ENCODE measurements around the gene TPRN. TPM values are rescaled to one million over a fixed set of nuclear protein-coding genes. Genes with fewer than 3 reads are reported as not detected.
A peak's percentile ranks its signal among the peaks of the same experiment; 100 is the strongest.

TPRN gene
- total and polyA plus RNA-seq, 8 donors, result 48.7 to 110 (median 67.2) TPM

DNA sequence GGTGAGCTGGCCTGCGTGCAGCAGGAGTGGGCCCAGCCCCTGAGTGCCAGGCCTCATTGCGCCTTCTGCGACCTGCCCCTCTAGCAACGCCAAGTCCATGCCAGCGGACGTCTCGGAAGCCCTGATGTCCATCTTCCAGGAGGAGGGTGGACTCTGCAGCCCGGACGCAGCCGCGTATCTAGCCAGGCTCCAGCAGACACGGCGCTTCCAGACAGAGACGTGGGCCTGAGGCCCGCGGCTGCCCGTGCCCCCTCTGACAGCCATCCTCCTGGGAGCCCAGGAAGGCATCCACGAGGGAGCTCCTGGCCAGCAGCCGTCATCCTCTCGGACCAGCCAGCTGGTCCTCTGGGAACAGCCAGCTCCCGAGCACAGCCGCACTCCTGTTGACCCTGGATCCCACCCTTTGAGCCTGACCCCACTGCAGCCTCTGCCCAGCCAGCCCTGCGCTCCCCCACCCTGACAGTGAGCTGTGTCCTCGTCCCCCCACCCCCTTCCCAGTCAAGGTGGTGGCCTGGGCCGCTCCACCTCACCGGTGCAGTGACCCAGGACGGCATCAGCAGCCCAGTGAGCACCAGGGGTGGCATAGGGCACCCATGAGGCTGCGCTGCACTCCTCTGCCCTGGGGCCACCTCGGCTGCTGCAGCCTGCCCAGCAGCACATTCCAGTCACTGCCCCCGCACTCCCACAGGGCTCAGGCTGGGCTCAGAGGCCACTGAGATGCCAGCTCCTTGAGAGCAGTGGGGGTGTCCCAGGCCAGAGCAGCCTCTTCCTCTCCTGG is 15.8 kb upstream of the TPRN start:
- peak in 1 of 6 donors; percentile 47 for DNase-seq
- ATAC-seq, result no peak

DNA sequence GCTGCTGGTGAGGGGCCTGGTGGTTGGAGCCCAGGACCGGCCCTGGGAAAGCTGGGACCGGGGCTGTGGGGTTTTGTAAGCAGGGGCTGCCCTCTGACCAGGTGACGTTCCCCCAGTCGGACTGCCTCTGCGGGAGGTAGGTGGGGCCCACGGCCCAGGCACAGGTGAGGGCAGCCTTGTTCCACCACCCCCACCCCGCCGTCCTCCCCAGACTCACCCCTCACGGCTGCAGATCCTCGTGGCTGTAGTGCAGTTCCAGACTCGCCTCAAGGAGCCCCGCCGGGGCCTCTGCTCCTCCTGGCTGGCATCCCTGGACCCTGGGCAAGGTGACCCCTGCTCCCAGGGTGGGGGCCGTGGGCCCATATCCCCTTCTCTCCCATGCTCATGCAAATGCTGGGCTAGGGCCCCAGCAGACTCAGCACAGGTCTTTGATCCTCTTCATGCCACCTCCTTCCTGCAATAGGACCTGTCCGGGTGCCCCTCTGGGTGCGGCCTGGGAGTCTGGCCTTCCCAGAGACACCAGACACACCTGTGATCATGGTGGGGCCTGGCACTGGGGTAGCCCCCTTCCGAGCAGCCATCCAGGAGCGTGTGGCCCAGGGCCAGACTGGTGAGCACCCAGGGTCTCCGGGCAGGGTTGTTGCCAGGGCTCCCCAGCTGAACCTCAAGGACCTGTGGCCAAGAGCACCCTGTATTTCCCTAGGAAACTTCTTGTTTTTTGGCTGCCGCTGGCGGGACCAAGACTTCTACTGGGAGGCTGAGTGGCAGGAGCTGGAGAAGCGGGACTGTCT is 14.8 kb upstream of the TPRN start:
- DNase-seq (peak in 1 of 6 donors; percentile 51), FAIRE-seq (no peak), ATAC-seq (no peak)
- Histone ChIP-seq H3K4me1 (peaks cover 0 to 5% (median 0%) of the 10 kb centered on the region in 3 donors), H3K9me3 (no peaks in the 10 kb centered on the region), H3K36me3 (no peaks in the 10 kb centered on the region), H3K27ac (no peak overlapping the region), H3K27me3 (no peaks in the 10 kb centered on the region), H3K4me3 (no peak overlapping the region)
- intact Hi-C loops (cut with DNase I), result no loop called here
- TF ChIP-seq, protein P1, sequence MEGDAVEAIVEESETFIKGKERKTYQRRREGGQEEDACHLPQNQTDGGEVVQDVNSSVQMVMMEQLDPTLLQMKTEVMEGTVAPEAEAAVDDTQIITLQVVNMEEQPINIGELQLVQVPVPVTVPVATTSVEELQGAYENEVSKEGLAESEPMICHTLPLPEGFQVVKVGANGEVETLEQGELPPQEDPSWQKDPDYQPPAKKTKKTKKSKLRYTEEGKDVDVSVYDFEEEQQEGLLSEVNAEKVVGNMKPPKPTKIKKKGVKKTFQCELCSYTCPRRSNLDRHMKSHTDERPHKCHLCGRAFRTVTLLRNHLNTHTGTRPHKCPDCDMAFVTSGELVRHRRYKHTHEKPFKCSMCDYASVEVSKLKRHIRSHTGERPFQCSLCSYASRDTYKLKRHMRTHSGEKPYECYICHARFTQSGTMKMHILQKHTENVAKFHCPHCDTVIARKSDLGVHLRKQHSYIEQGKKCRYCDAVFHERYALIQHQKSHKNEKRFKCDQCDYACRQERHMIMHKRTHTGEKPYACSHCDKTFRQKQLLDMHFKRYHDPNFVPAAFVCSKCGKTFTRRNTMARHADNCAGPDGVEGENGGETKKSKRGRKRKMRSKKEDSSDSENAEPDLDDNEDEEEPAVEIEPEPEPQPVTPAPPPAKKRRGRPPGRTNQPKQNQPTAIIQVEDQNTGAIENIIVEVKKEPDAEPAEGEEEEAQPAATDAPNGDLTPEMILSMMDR (IDR thresholded peaks at IDR 0.05), result no peak
- WGBS, 2 donors, result 91 to 94% methylated on average over 22 of the region's 22 CpGs

More for the DNA sequence above, 15.8 kb upstream of the TPRN start:
- Histone ChIP-seq H3K4me3 (peak overlapping the region in 1 of 4 donors; percentile 46), H3K4me1 (peaks cover 0 to 5% (median 0%) of the 10 kb centered on the region in 3 donors), H3K36me3 (no peaks in the 10 kb centered on the region), H3K27ac (peak overlapping the region in 1 of 4 donors; percentile 73), H3K9me3 (no peaks in the 10 kb centered on the region), H3K27me3 (no peaks in the 10 kb centered on the region)
- 92 to 93% methylated on average over 30 of the region's 30 CpGs for WGBS, 2 donors
- intact Hi-C loops (cut with DNase I), result no loop called here
- FAIRE-seq, result no peak
- TF ChIP-seq, protein P1 (IDR thresholded peaks at IDR 0.05), result no peak

DNA sequence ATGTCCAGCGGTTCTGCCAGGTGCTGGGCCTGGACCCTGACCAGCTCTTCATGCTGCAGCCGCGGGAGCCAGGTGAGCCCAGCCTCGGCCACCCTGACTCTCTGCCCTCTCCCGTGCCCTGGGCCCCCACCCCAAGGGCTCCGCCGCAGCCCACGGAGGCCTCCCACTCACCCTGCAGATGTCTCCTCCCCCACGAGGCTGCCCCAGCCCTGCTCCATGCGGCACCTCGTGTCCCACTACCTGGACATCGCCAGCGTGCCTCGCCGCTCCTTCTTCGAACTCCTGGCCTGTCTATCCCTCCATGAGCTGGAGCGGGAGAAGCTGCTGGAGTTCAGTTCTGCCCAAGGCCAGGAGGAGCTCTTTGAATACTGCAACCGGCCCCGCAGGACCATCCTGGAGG is 14.1 kb upstream of the TPRN start:
- H3K4me1 ChIP-seq, result peaks cover 0 to 5% (median 0%) of the 10 kb centered on the region in 3 donors
- H3K27me3 ChIP-seq, result no peaks in the 10 kb centered on the region
- no peak overlapping the region for H3K4me3 ChIP-seq
- H3K9me3 ChIP-seq, result no peaks in the 10 kb centered on the region
- 91 to 97% methylated on average over 19 of the region's 19 CpGs for WGBS, 2 donors
- intact Hi-C loops (cut with DNase I), result no loop called here
- ATAC-seq, result no peak
- no peaks in the 10 kb centered on the region for H3K36me3 ChIP-seq
- DNase-seq, result peak in 1 of 6 donors; percentile 33
- TF ChIP-seq, protein P1 (IDR thresholded peaks at IDR 0.05), result no peak
- no peak for FAIRE-seq
- H3K27ac ChIP-seq, result no peak overlapping the region

DNA sequence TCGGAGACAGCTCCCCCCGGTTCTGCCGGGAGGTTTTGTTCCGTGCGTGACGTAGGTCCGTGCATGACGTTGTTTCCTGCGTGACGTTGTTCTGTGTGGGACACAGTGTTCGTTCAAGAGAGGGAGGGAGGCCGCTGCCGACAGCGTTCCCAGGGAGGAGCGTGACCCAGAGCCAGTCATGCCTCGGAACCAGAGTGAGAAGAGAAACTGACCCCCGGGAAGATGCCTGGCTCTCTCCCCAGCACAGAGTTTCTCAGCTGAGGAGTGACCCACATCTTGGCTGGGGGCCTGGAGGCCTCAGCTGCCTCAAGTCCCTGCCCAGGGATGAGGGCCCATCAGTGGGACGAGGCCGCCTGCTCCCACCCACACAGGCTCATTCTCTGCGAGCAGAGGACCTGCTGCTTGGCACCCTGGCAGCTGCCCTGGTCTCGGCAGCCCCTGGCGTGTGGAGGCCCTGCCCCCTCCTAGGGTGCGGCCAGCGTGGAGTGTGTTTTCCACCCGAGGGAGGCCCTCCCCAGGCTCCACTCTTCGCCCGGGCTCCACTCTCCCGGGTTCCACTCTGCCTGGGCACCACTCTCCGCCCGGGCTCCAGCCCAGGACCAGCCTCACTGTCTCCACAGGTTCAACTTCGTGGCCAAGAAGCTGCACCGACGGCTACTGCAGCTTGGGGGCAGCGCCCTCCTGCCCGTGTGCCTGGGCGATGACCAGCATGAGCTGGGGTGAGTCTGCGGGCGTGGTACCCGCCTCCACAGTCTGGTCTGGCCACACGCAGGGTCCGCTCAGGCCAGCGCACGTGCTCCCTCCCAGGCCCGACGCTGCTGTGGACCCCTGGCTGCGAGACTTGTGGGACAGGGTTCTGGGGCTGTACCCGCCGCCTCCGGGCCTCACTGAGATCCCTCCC is 12.9 kb upstream of the TPRN start:
- DNase-seq, result peak in 1 of 6 donors; percentile 35
- Histone ChIP-seq H3K27ac (no peak overlapping the region), H3K4me3 (no peak overlapping the region), H3K9me3 (no peaks in the 10 kb centered on the region), H3K4me1 (peaks cover 0 to 3% (median 0%) of the 10 kb centered on the region in 3 donors), H3K27me3 (no peaks in the 10 kb centered on the region), H3K36me3 (no peaks in the 10 kb centered on the region)
- 89 to 91% methylated on average over 49 of the region's 49 CpGs for WGBS, 2 donors
- intact Hi-C loops (cut with DNase I), result no loop called here
- ATAC-seq, result no peak
- FAIRE-seq, result no peak
- TF ChIP-seq, protein P1 (IDR thresholded peaks at IDR 0.05), result no peak
